H1 (cell line): ENCODE data around the gene TERC. TPM values are rescaled to one million over a fixed set of nuclear protein-coding genes. Genes with fewer than 3 reads are reported as not detected.

Source experiments
- EGR1 ChIP-seq: IDR thresholded peaks from 2 replicates; pipeline ENCODE4 v1.6.1; 2011; ENCODE audit warnings: low read depth, low read length, borderline replicate concordance
- EP300 ChIP-seq, 2 experiments: IDR thresholded peaks; 1 replicate in 1 of 2; 2 replicates in 1 of 2; pipeline ENCODE4 v1.6.1; 2011 to 2012; ENCODE audit warnings: low read depth in 2 of 2, low read length in 2 of 2, mild to moderate bottlenecking in 2 of 2, borderline replicate concordance in 1 of 2, inconsistent platforms in 1 of 2, moderate library complexity in 1 of 2
- POLR2AphosphoS5 ChIP-seq: IDR thresholded peaks from 2 replicates; pipeline ENCODE4 v1.6.1; 2011; ENCODE audit warnings: low read depth, low read length
- RNF2 ChIP-seq: fragments of 200-900, 300-1000 bp; sonication (generic); IDR thresholded peaks from 2 replicates; pipeline ENCODE4 v1.7.1; 2016; ENCODE audit warnings: borderline replicate concordance, low read depth, mild to moderate bottlenecking, antibody characterized with exemption, low read length; ENCODE audit not compliant: poor library complexity, severe bottlenecking; ENCODE audit errors: missing control alignments
- SIN3A ChIP-seq, 2 experiments: IDR thresholded peaks in 1 of 2; conservative IDR thresholded peaks in 1 of 2; 2 replicates each; pipeline ENCODE4 v1.6.1; 2011 to 2012; ENCODE audit warnings: low read length in 2 of 2, improper control_type of control experiment in 1 of 2, low read depth in 1 of 2, mild to moderate bottlenecking in 1 of 2
- polyA plus RNA-seq, 7 experiments: library from polyadenylated mRNA; depleted of rRNA in 3 of 7; stranded (reverse) in 5 of 7; unstranded in 2 of 7; fragments of >200 nt in 5 of 7; fragments of 200-250 nt in 2 of 7; gene quantifications; 1 replicate in 5 of 7; 2 replicates in 1 of 7; 4 replicates in 1 of 7; pipeline versions ENCODE4 v1.2.1 to v1.2.3, GENCODE V29; 2011 to 2013; ENCODE audit warnings: missing spikeins in 2 of 7, mixed read lengths in 2 of 7
- total RNA-seq: library from RNA; stranded (reverse); fragmentation: NEBNext Ultra II Directional; extraction: Animal tissue kit (Norgen Biotek cat#: 25700); gene quantifications from 2 replicates; pipeline ENCODE4 v1.2.1, GENCODE V29; 2021
- TF ChIP-seq, protein P1 (sequence below): IDR thresholded peaks from 2 replicates; pipeline ENCODE4 v1.6.1; 2012; ENCODE audit warnings: inconsistent platforms

The TERC gene
- total and polyA plus RNA-seq, 2 of the 8 experiments (the other 6 are each of a cell fraction or from before 2014, with no cell fraction given): 2.3 to 17.0 TPM

DNA sequence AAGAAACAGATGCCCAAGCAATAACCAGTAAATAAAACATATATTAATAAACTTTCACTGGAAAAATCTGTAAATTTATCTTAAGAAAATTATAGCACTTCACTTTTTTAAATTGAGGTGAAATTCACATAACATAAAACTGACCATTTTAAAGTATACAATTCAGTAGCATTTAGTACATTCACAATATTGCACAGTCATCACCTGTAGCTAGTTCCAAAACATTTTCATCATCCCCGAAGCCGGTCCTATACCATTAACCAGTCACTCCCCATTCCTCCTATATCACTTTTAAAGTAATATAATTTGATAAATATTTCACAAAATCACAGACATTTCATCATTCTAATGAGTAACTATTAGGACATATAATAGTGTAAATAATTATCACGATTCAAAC, 39.8 kb upstream of the TERC start (continued):
- TF ChIP-seq RNF2 (no peak), SIN3A (conservative IDR thresholded peaks at IDR 0.05 in 1 of 2, IDR thresholded peaks at IDR 0.05 in 1 of 2; ENCODE audit: low read depth in 1 of 2, low read length in 2 of 2) (no peak), EP300 (IDR thresholded peaks at IDR 0.05; ENCODE audit: borderline replicate concordance in 1 of 2, low read depth in 2 of 2, low read length in 2 of 2) (no peak), EGR1 (no peak), POLR2AphosphoS5 (no peak)
- TF ChIP-seq, protein P1, sequence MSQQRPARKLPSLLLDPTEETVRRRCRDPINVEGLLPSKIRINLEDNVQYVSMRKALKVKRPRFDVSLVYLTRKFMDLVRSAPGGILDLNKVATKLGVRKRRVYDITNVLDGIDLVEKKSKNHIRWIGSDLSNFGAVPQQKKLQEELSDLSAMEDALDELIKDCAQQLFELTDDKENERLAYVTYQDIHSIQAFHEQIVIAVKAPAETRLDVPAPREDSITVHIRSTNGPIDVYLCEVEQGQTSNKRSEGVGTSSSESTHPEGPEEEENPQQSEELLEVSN: no peak
